Gastroesophageal sphincter (tissue), 4 donors: ENCODE measurements around the gene USP17L26. TPM values are rescaled to one million over a fixed set of nuclear protein-coding genes. Genes with fewer than 3 reads are reported as not detected.
"Not testable (repeated sequence)": the region's sequence is repeated elsewhere in the genome, so short reads cannot be mapped to it uniquely, and the experiment has no call there.

ENCODE experiments used
- ATAC-seq: fragments of 150-250 bp; one replicate; pipeline ENCODE4 v1.9.1; 2016; ENCODE audit warnings: mild to moderate bottlenecking, moderate library complexity
- H3K27ac ChIP-seq, 4 donors: fragments of 200-600 bp; sonication (generic) in 3 of 4; 1 replicate in 3 of 4; 2 replicates in 1 of 4; pipeline ENCODE4 v1.5.1; 2016 to 2019
- H3K27me3 ChIP-seq: fragments of 200-600 bp; sonication (generic); one replicate; pipeline ENCODE4 v1.5.1; 2019
- H3K36me3 ChIP-seq, 2 donors: fragments of 200-600 bp; sonication (generic); one replicate each; pipeline ENCODE4 v1.5.1; 2019; ENCODE audit warnings: control low read depth in 1 of 2
- H3K4me1 ChIP-seq, 3 donors: fragments of 200-600 bp; sonication (generic); 1 replicate in 2 of 3; 2 replicates in 1 of 3; pipeline ENCODE4 v1.5.1; 2016 to 2019; ENCODE audit warnings: control low read depth in 2 of 3
- H3K4me3 ChIP-seq, 2 donors: fragments of 200-600 bp; sonication (generic); one replicate each; pipeline ENCODE4 v1.5.1; 2019; ENCODE audit warnings: mild to moderate bottlenecking in 1 of 2, moderate library complexity in 1 of 2
- H3K9me3 ChIP-seq, 3 donors: fragments of 200-600 bp; sonication (generic); one replicate each; pipeline ENCODE4 v1.5.1; 2017 to 2019; ENCODE audit warnings: control low read depth in 2 of 3
- EP300 ChIP-seq: sonication (generic); formaldehyde crosslinking; IDR thresholded peaks from one replicate; pipeline ENCODE4 v1.6.1; 2017; ENCODE audit warnings: antibody characterized with exemption, mild to moderate bottlenecking
- POLR2A ChIP-seq, 2 donors: fragments of 450-650 bp; IDR thresholded peaks; one replicate each; pipeline ENCODE4 v1.6.1; 2017; ENCODE audit warnings: antibody characterized with exemption in 2 of 2, mild to moderate bottlenecking in 2 of 2, moderate library complexity in 1 of 2
- POLR2AphosphoS5 ChIP-seq: sonication (generic); formaldehyde crosslinking; IDR thresholded peaks from one replicate; pipeline ENCODE4 v1.6.1; 2017; ENCODE audit warnings: antibody characterized with exemption
- WGBS, 2 donors: methylation state at CpG; one replicate each; pipeline ENCODE4 v1.1.5; 2018; ENCODE audit warnings: low coverage in 1 of 2; 5-methylcytosine and 5-hydroxymethylcytosine counted together
- total RNA-seq, 4 donors: library from RNA; depleted of rRNA; stranded (reverse); fragments of >200 nt; gene quantifications; one replicate each; pipeline ENCODE4 v1.1.0, GENCODE V29; 2016
- TF ChIP-seq, protein P1 (sequence below), 4 experiments: fragments of 200-600 bp in 2 of 4; fragments of 450-650 bp in 2 of 4; sonication (generic) in 1 of 4; IDR thresholded peaks; one replicate each; pipeline ENCODE4 v1.5.1; 2017 to 2019; ENCODE audit warnings: antibody characterized with exemption in 4 of 4, mild to moderate bottlenecking in 2 of 4, moderate library complexity in 2 of 4

The USP17L26 gene
- total RNA-seq, 4 donors from 2014 or later = not detected

- ATAC-seq, H3K36me3 ChIP-seq, H3K27me3 ChIP-seq, H3K4me1 ChIP-seq, H3K9me3 ChIP-seq, H3K27ac ChIP-seq: not testable (repeated sequence)
- H3K4me3 ChIP-seq = peak overlapping the region; percentile 32 to 49
- TF ChIP-seq, protein P1, sequence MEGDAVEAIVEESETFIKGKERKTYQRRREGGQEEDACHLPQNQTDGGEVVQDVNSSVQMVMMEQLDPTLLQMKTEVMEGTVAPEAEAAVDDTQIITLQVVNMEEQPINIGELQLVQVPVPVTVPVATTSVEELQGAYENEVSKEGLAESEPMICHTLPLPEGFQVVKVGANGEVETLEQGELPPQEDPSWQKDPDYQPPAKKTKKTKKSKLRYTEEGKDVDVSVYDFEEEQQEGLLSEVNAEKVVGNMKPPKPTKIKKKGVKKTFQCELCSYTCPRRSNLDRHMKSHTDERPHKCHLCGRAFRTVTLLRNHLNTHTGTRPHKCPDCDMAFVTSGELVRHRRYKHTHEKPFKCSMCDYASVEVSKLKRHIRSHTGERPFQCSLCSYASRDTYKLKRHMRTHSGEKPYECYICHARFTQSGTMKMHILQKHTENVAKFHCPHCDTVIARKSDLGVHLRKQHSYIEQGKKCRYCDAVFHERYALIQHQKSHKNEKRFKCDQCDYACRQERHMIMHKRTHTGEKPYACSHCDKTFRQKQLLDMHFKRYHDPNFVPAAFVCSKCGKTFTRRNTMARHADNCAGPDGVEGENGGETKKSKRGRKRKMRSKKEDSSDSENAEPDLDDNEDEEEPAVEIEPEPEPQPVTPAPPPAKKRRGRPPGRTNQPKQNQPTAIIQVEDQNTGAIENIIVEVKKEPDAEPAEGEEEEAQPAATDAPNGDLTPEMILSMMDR (IDR thresholded peaks at IDR 0.05) = peak; percentile 31 to 75 (median 36)
- WGBS, 2 donors = 8% methylated on average over 4 of the region's 36 CpGs; no CpG with 5 or more reads in 1 of the 2 donors
Measured at GRCh38 chr4:9381012-9381534, 46.6 kb downstream of the USP17L26 start.

DNA sequence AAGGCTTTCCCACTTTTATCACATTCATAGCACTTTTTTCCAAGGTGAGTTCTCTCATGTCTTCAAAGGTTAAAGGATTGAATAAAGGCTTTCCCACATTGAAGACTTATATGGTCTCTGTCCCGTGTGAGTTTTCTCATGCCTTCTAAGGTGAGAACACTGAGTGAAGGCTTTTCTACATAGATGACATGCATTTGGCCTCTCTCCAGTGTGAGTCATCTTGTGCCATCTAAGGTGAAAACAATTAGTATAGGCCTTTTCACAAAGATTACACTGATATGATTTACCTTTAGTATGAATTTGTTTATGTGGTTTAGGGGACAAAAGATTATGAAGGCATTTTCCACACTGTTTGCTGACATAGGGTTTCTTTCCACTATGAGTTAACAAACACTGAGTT is 49.7 kb downstream of the USP17L26 start:
- H3K27ac ChIP-seq = no peak overlapping the region
- H3K4me3 ChIP-seq = no peak overlapping the region
- no peaks in the 10 kb centered on the region for H3K36me3 ChIP-seq
- no peaks in the 10 kb centered on the region for H3K27me3 ChIP-seq
- 80 to 86% methylated on average over 1 of the region's 1 CpG for WGBS, 2 donors
- peaks cover 0 to 6% (median 0%) of the 10 kb centered on the region in 3 donors for H3K4me1 ChIP-seq
- no peak for ATAC-seq
- no peak for TF ChIP-seq POLR2AphosphoS5
- TF ChIP-seq EP300 = no peak
- TF ChIP-seq POLR2A (IDR thresholded peaks at IDR 0.05) = no peak
- TF ChIP-seq, protein P1 (IDR thresholded peaks at IDR 0.05) = no peak
- H3K9me3 ChIP-seq = no peaks in the 10 kb centered on the region

Other genes starting within 250 kb of the USP17L26 start
- not detected for gene FAM90A26, start 164.2 kb upstream of the USP17L26 start, total RNA-seq
- gene USP17L10, start 124.0 kb upstream of the USP17L26 start, total RNA-seq = not detected
- gene USP17L11, start 119.3 kb upstream of the USP17L26 start, total RNA-seq = not detected
- gene USP17L12, start 114.5 kb upstream of the USP17L26 start, total RNA-seq = not detected
- gene USP17L13, start 109.8 kb upstream of the USP17L26 start, total RNA-seq = not detected
- gene USP17L15, start 100.3 kb upstream of the USP17L26 start, total RNA-seq = not detected
- not detected for gene USP17L17, start 90.8 kb upstream of the USP17L26 start, total RNA-seq
- not detected for gene USP17L18, start 86.0 kb upstream of the USP17L26 start, total RNA-seq
- gene USP17L19, start 81.3 kb upstream of the USP17L26 start, total RNA-seq = not detected
- not detected for gene USP17L20, start 76.5 kb upstream of the USP17L26 start, total RNA-seq
- not detected for gene USP17L21, start 71.8 kb upstream of the USP17L26 start, total RNA-seq
- gene USP17L22, start 67.0 kb upstream of the USP17L26 start, total RNA-seq = not detected
- not detected for gene USP17L24, start 9.5 kb upstream of the USP17L26 start, total RNA-seq
- not detected for gene USP17L25, start 4.7 kb upstream of the USP17L26 start, total RNA-seq
- not detected for gene USP17L5, start 4.7 kb downstream of the USP17L26 start, total RNA-seq
- gene USP17L27, start 9.5 kb downstream of the USP17L26 start, total RNA-seq = not detected
- not detected for gene USP17L28, start 14.2 kb downstream of the USP17L26 start, total RNA-seq
- gene USP17L29, start 19.0 kb downstream of the USP17L26 start, total RNA-seq = not detected
- gene USP17L30, start 28.5 kb downstream of the USP17L26 start, total RNA-seq = not detected
- not detected for gene DEFB131A, start 109.8 kb downstream of the USP17L26 start, total RNA-seq